Tibial nerve (tissue), 3 donors: ENCODE measurements around the gene RFFL.

Experiments used
- CTCF ChIP-seq, 5 experiments: fragments of 200-600 bp in 3 of 5; fragments of 450-650 bp in 2 of 5; sonication (generic) in 3 of 5; IDR thresholded peaks; one replicate each; pipeline ENCODE4 v1.5.1; 2016 to 2019; ENCODE audit warnings: antibody characterized with exemption in 5 of 5, mild to moderate bottlenecking in 3 of 5, moderate library complexity in 2 of 5
- POLR2A ChIP-seq, 2 donors: fragments of 450-650 bp; IDR thresholded peaks; one replicate each; pipeline ENCODE4 v1.6.1; 2017; ENCODE audit warnings: antibody characterized with exemption in 2 of 2, mild to moderate bottlenecking in 2 of 2, moderate library complexity in 2 of 2

- TF ChIP-seq CTCF (IDR thresholded peaks at IDR 0.05): peak in 1 of 5 experiments; percentile 33
- peak; percentile 22 to 64 for TF ChIP-seq POLR2A (IDR thresholded peaks at IDR 0.05)
Observed at GRCh38 chr17:34980353-34980680, 83.2 kb downstream of the RFFL start, which contains the start of gene LIG3.
